Measurements from ENCODE around the gene PIERCE2. TPM values are rescaled to one million over a fixed set of nuclear protein-coding genes. Genes with fewer than 3 reads are reported as not detected.
"Not testable (repeated sequence)": the region's sequence is repeated elsewhere in the genome, so short reads cannot be mapped to it uniquely, and the experiment has no call there.

The PIERCE2 gene
- polyA plus RNA-seq, 5 donors: 3.1 to 4.2 (median 3.3) TPM

GRCh38 chr15:55420171-55420866 is 12.0 kb downstream of the PIERCE2 start:
- no peak for DNase-seq

GRCh38 chr15:55422089-55422488 is 13.8 kb downstream of the PIERCE2 start:
- DNase-seq: no peak

GRCh38 chr15:55434989-55435825 is 26.9 kb downstream of the PIERCE2 start:
- peak; percentile 15 to 27 for DNase-seq

GRCh38 chr15:55443141-55443540 is 34.8 kb downstream of the PIERCE2 start:
- not testable (repeated sequence) for DNase-seq

GRCh38 chr15:55445936-55446335 is 37.6 kb downstream of the PIERCE2 start:
- DNase-seq: not testable (repeated sequence)

- not testable (repeated sequence) for DNase-seq
Measured at GRCh38 chr15:55446379-55447029, 38.2 kb downstream of the PIERCE2 start.

- not testable (repeated sequence) for DNase-seq
Measured at GRCh38 chr15:55447030-55447394, 38.7 kb downstream of the PIERCE2 start.

GRCh38 chr15:55457401-55458022 is 49.2 kb downstream of the PIERCE2 start:
- peak in 1 of 2 donors; percentile 9 for DNase-seq

- DNase-seq: no peak
Measured at GRCh38 chr15:55461447-55461846, 53.2 kb downstream of the PIERCE2 start.

GRCh38 chr15:55468321-55468720 is 60.0 kb downstream of the PIERCE2 start:
- DNase-seq: no peak

Other genes starting within 250 kb of the PIERCE2 start
- gene RSL24D1, start 211.6 kb upstream of the PIERCE2 start, polyA plus RNA-seq (ENCODE audit: insufficient read depth in 1 of 5, insufficient read length in 5 of 5, low replicate concordance in 1 of 5): 100 to 1,000 TPM; 133 to 168 (median 150) TPM
- 10 to 100 TPM; 30.0 to 45.9 (median 36.8) TPM for gene RAB27A, start 118.7 kb upstream of the PIERCE2 start, polyA plus RNA-seq (ENCODE audit: insufficient read depth in 1 of 5, insufficient read length in 5 of 5, low replicate concordance in 1 of 5)
- 10 to 100 TPM; 11.4 to 17.7 (median 13.2) TPM for gene PIGBOS1, start 89.4 kb upstream of the PIERCE2 start, polyA plus RNA-seq (ENCODE audit: insufficient read depth in 1 of 5, insufficient read length in 5 of 5, low replicate concordance in 1 of 5)
- 10 to 100 TPM; 17.5 to 23.3 (median 20.4) TPM for gene PIGB, start 89.3 kb upstream of the PIERCE2 start, polyA plus RNA-seq (ENCODE audit: insufficient read depth in 1 of 5, insufficient read length in 5 of 5, low replicate concordance in 1 of 5)
- 10 to 100 TPM; 24.2 to 35.8 (median 34.6) TPM for gene CCPG1, start 136 bp upstream of the PIERCE2 start, polyA plus RNA-seq (ENCODE audit: insufficient read depth in 1 of 5, insufficient read length in 5 of 5, low replicate concordance in 1 of 5)
- gene DNAAF4, start 99.7 kb downstream of the PIERCE2 start, polyA plus RNA-seq (ENCODE audit: insufficient read depth in 1 of 5, insufficient read length in 5 of 5, low replicate concordance in 1 of 5): 1 to 10 TPM; 5.7 to 9.1 (median 7.5) TPM
- 10 to 100 TPM; 12.9 to 28.2 (median 19.5) TPM for gene PYGO1, start 179.8 kb downstream of the PIERCE2 start, polyA plus RNA-seq (ENCODE audit: insufficient read depth in 1 of 5, insufficient read length in 5 of 5, low replicate concordance in 1 of 5)

Data from right lung (tissue), 5 donors.